CD14-positive monocyte (primary cell): ENCODE measurements around the gene CLASP1. TPM values are rescaled to one million over a fixed set of nuclear protein-coding genes. Genes with fewer than 3 reads are reported as not detected.

Experiments used
- DNase-seq, 3 donors: peaks; one replicate each; pipeline ENCODE4 v3.0.0-alpha.2; 2011 to 2022
- H2AFZ ChIP-seq: 2 replicates; pipeline ENCODE4 v1.6.0; 2012; ENCODE audit warnings: mild to moderate bottlenecking, low read depth, low read length, inconsistent platforms; ENCODE audit not compliant: insufficient read depth, poor library complexity, severe bottlenecking
- H3K27ac ChIP-seq, 2 donors: 1 replicate in 1 of 2; 2 replicates in 1 of 2; pipeline ENCODE4 v1.5.1; 2012 to 2013; ENCODE audit warnings: low read length in 2 of 2, control low read depth in 1 of 2, inconsistent platforms in 1 of 2, low read depth in 1 of 2, mild to moderate bottlenecking in 1 of 2
- H3K27me3 ChIP-seq, 2 donors: one replicate each; pipeline versions ENCODE4 v1.6.0 to v1.6.1; 2011 to 2013; ENCODE audit warnings: low read length in 2 of 2; ENCODE audit not compliant: control insufficient read depth in 2 of 2, insufficient read depth in 2 of 2
- H3K36me3 ChIP-seq, 2 donors: replicated peaks in 1 of 2; 1 replicate in 1 of 2; 2 replicates in 1 of 2; pipeline versions ENCODE4 v1.5.1 to v1.6.1; 2012 to 2013; ENCODE audit warnings: low read length in 2 of 2, control low read depth in 1 of 2, inconsistent platforms in 1 of 2, mild to moderate bottlenecking in 1 of 2; ENCODE audit not compliant: insufficient read depth in 2 of 2, control insufficient read depth in 1 of 2
- H3K4me1 ChIP-seq, 2 donors: 1 replicate in 1 of 2; 2 replicates in 1 of 2; pipeline versions ENCODE4 v1.5.1 to v1.6.1; 2012 to 2013; ENCODE audit warnings: low read length in 2 of 2, control low read depth in 1 of 2, inconsistent platforms in 1 of 2, mild to moderate bottlenecking in 1 of 2, moderate library complexity in 1 of 2; ENCODE audit not compliant: insufficient read depth in 2 of 2, control insufficient read depth in 1 of 2
- H3K4me2 ChIP-seq: replicated peaks from 2 replicates; pipeline ENCODE3; 2012; ENCODE audit warnings: low read length, moderate library complexity, mild to moderate bottlenecking; ENCODE audit not compliant: poor library complexity, severe bottlenecking; ENCODE audit errors: extremely low read depth
- H3K4me3 ChIP-seq, 3 experiments: fragments of 200-600 bp in 1 of 3; sonication (generic) in 1 of 3; replicated peaks in 1 of 3; 1 replicate in 2 of 3; 2 replicates in 1 of 3; pipeline ENCODE4 v1.5.1; 2011 to 2013; ENCODE audit warnings: low read length in 3 of 3, mild to moderate bottlenecking in 3 of 3, control low read depth in 2 of 3, low read depth in 2 of 3, inconsistent platforms in 1 of 3, moderate library complexity in 1 of 3
- H3K79me2 ChIP-seq: 2 replicates; pipeline ENCODE4 v1.6.0; 2012; ENCODE audit warnings: mild to moderate bottlenecking, control low read depth, inconsistent platforms, low read length, moderate library complexity; ENCODE audit not compliant: insufficient read depth
- H3K9ac ChIP-seq: 2 replicates; pipeline ENCODE4 v1.6.0; 2017; ENCODE audit warnings: low read length, mild to moderate bottlenecking; ENCODE audit not compliant: insufficient read depth, poor library complexity, severe bottlenecking
- H3K9me3 ChIP-seq, 2 donors: replicated peaks in 1 of 2; 1 replicate in 1 of 2; 2 replicates in 1 of 2; pipeline versions ENCODE4 v1.5.1 to v1.6.1; 2012 to 2013; ENCODE audit warnings: low read length in 2 of 2, control low read depth in 1 of 2; ENCODE audit not compliant: control insufficient read depth in 1 of 2, insufficient read depth in 1 of 2
- H4K20me1 ChIP-seq: 2 replicates; pipeline ENCODE4 v1.6.0; 2012; ENCODE audit warnings: mild to moderate bottlenecking, low read length, control low read depth, moderate library complexity; ENCODE audit not compliant: insufficient read depth
- H3K27ac Mint-ChIP-seq, 7 donors: one replicate each; pipeline ENCODE4 v1.8.0; 2020; ENCODE audit warnings: mild to moderate bottlenecking in 7 of 7, mixed read lengths in 7 of 7, moderate library complexity in 6 of 7, inconsistent platforms in 2 of 7
- H3K27me3 Mint-ChIP-seq, 3 donors: one replicate each; pipeline ENCODE4 v1.8.0; 2021 to 2022; ENCODE audit warnings: low read depth in 3 of 3, mild to moderate bottlenecking in 3 of 3, mixed read lengths in 3 of 3, moderate library complexity in 3 of 3, inconsistent platforms in 1 of 3
- H3K36me3 Mint-ChIP-seq, 2 donors: one replicate each; pipeline ENCODE4 v1.8.0; 2020; ENCODE audit warnings: mixed read lengths in 2 of 2, inconsistent platforms in 1 of 2, mild to moderate bottlenecking in 1 of 2
- H3K4me1 Mint-ChIP-seq: one replicate; pipeline ENCODE4 v1.8.0; 2020; ENCODE audit warnings: mild to moderate bottlenecking, mixed read lengths
- H3K4me3 Mint-ChIP-seq, 2 donors: one replicate each; pipeline ENCODE4 v1.8.0; 2020; ENCODE audit warnings: mild to moderate bottlenecking in 2 of 2, mixed read lengths in 2 of 2, moderate library complexity in 1 of 2
- H3K9me3 Mint-ChIP-seq, 7 donors: one replicate each; pipeline ENCODE4 v1.8.0; 2020 to 2022; ENCODE audit warnings: mixed read lengths in 7 of 7, mild to moderate bottlenecking in 6 of 7, moderate library complexity in 6 of 7, inconsistent platforms in 2 of 7
- CTCF ChIP-seq: fragments of 200-600 bp; IDR thresholded peaks from one replicate; pipeline ENCODE4 v1.8.0; 2022; ENCODE audit warnings: antibody characterized with exemption, mild to moderate bottlenecking
- WGBS: methylation state at CpG from one replicate; pipeline ENCODE4 v1.1.5; 2013; ENCODE audit warnings: missing lambda C conversion rate; ENCODE audit not compliant: insufficient coverage; 5-methylcytosine and 5-hydroxymethylcytosine counted together
- intact Hi-C, 2 donors: fragments of 100-400 bp; cut with micrococcal nuclease; formaldehyde crosslinking; loops; one replicate each; pipeline versions ENCODE4 v1.15.0 to v1.15.1; 2023
- polyA plus RNA-seq, 3 donors: library from polyadenylated mRNA; depleted of rRNA in 1 of 3; unstranded in 2 of 3; stranded (reverse) in 1 of 3; fragments of 300-500 nt in 2 of 3; fragments of >200 nt in 1 of 3; fragmentation: Illumina TruSeq in 2 of 3; gene quantifications; 1 replicate in 2 of 3; 2 replicates in 1 of 3; pipeline ENCODE4 v1.2.3, GENCODE V29; 2012 to 2021

Gene CLASP1
- polyA plus RNA-seq, 3 donors, result 4.8 to 8.1 (median 7.6) TPM

GRCh38 chr2:121334581-121335293 lies 314.5 kb downstream of the CLASP1 start:
- Histone ChIP-seq H3K4me1 (no peaks in the 10 kb centered on the region), H3K4me3 (no peak overlapping the region), H3K4me2 (no peak overlapping the region), H3K9me3 (no peaks in the 10 kb centered on the region), H3K27ac (no peak overlapping the region), H2AFZ (no peak overlapping the region), H3K9ac (no peak overlapping the region), H4K20me1 (no peaks in the 10 kb centered on the region), H3K27me3 (no peaks in the 10 kb centered on the region), H3K36me3 (peaks cover 18 to 24% of the 10 kb centered on the region in 2 donors), H3K79me2 (no peaks in the 10 kb centered on the region)
- no peak for DNase-seq
- no peaks in the 10 kb centered on the region for H3K9me3 Mint-ChIP-seq
- peaks cover 0 to 9% (median 2%) of the 10 kb centered on the region in 3 donors for H3K27me3 Mint-ChIP-seq
- H3K4me1 Mint-ChIP-seq, result no peaks in the 10 kb centered on the region
- H3K27ac Mint-ChIP-seq, result peak overlapping the region in 1 of 7 donors; percentile 68
- no peak for TF ChIP-seq CTCF
- WGBS, result 98% methylated on average over 9 of the region's 14 CpGs
- no peak overlapping the region for H3K4me3 Mint-ChIP-seq
- peaks cover 16 to 23% of the 10 kb centered on the region in 2 donors for H3K36me3 Mint-ChIP-seq
- intact Hi-C loops, result no loop called here

- Histone ChIP-seq H3K9ac (no peak overlapping the region), H3K9me3 (no peaks in the 10 kb centered on the region), H3K4me1 (no peaks in the 10 kb centered on the region), H3K79me2 (no peaks in the 10 kb centered on the region), H3K27ac (no peak overlapping the region), H4K20me1 (no peaks in the 10 kb centered on the region), H2AFZ (no peak overlapping the region), H3K27me3 (no peaks in the 10 kb centered on the region), H3K4me3 (no peak overlapping the region), H3K4me2 (no peak overlapping the region), H3K36me3 (peaks cover 11 to 17% of the 10 kb centered on the region in 2 donors)
- Mint-ChIP-seq H3K36me3 (peaks cover 8 to 16% of the 10 kb centered on the region in 2 donors), H3K4me1 (no peaks in the 10 kb centered on the region), H3K9me3 (no peaks in the 10 kb centered on the region), H3K27me3 (peaks cover 2 to 9% (median 4%) of the 10 kb centered on the region in 3 donors), H3K27ac (peak overlapping the region in 1 of 7 donors; percentile 68), H3K4me3 (no peak overlapping the region)
- 86% methylated on average over 12 of the region's 12 CpGs for WGBS
- DNase-seq, result no peak
- intact Hi-C loops, result no loop called here
- TF ChIP-seq CTCF, result no peak
Observed at GRCh38 chr2:121333834-121334558, 315.3 kb downstream of the CLASP1 start.
